ENCODE measurements around the gene FLYWCH2. TPM values are rescaled to one million over a fixed set of nuclear protein-coding genes. Genes with fewer than 3 reads are reported as not detected.
A peak's percentile ranks its signal among the peaks of the same experiment; 100 is the strongest.

FLYWCH2 gene
- total and polyA plus RNA-seq, 2 of the 8 experiments (the other 6 are each of a cell fraction or from before 2014, with no cell fraction given), result 16.4 to 30.7 TPM

DNA sequence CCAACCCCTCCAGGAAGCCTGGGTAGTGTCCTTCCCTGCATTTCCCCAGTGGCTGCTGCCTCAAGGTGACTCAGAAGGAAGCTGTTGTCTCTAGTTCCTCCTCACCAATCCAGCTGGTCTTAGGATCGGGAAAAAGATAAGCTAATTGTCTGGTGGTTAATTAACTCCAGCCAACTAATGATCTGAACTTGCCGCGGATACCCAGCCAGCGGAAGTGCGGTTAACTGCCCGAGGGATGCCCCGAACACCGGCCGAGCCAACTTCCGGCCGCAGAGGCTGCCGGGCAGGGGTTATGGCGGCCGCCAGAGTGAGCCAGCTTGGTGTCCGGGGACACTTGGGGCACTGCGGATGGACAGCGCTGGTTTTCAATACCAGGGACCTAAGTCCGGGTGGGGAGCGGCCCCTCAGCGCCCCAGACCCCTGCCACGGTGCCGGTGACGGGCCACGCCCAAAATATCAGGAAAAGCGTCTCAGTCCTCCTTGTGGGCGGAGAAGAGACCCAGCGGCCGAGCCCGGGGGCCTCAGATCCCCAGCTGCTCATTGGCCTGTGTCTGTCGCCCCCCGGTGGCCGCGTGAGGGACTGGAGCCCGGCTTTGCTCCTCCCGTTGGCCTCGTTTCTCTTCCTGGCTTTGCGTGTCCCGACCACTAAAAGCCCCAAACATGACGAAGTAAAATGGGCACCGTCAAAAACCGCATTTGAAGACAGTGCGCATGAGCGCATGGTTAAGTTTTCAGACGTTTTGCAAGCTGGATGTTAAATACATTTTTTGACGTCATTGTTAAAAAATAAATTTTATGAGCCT lies 14.8 kb upstream of the FLYWCH2 start (continued):
- TF ChIP-seq, protein P1, sequence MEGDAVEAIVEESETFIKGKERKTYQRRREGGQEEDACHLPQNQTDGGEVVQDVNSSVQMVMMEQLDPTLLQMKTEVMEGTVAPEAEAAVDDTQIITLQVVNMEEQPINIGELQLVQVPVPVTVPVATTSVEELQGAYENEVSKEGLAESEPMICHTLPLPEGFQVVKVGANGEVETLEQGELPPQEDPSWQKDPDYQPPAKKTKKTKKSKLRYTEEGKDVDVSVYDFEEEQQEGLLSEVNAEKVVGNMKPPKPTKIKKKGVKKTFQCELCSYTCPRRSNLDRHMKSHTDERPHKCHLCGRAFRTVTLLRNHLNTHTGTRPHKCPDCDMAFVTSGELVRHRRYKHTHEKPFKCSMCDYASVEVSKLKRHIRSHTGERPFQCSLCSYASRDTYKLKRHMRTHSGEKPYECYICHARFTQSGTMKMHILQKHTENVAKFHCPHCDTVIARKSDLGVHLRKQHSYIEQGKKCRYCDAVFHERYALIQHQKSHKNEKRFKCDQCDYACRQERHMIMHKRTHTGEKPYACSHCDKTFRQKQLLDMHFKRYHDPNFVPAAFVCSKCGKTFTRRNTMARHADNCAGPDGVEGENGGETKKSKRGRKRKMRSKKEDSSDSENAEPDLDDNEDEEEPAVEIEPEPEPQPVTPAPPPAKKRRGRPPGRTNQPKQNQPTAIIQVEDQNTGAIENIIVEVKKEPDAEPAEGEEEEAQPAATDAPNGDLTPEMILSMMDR (IDR thresholded peaks at IDR 0.05; ENCODE audit: control extremely low read depth in 1 of 3, insufficient read depth in 1 of 3, low read depth in 1 of 3, low read length in 3 of 3), result peak; percentile 89 to 98 (median 94)
- TF ChIP-seq KDM5A (IDR thresholded peaks at IDR 0.05; ENCODE audit: low read length), result peak; percentile 89
- TF ChIP-seq KDM1A (IDR thresholded peaks at IDR 0.05; ENCODE audit: borderline replicate concordance, low read length), result peak; percentile 47; the same call in 1 of the 2 replicates
- TF ChIP-seq RBBP5 (IDR thresholded peaks at IDR 0.05; ENCODE audit: borderline replicate concordance, low read depth, low read length), result peak; percentile 27; the same call in 1 of the 2 replicates
- peak; percentile 91 to 94 for TF ChIP-seq RAD21 (IDR thresholded peaks at IDR 0.05 in 1 of 2, conservative IDR thresholded peaks at IDR 0.05 in 1 of 2; ENCODE audit: low read depth in 2 of 2, low read length in 2 of 2)
- TF ChIP-seq, protein P2, sequence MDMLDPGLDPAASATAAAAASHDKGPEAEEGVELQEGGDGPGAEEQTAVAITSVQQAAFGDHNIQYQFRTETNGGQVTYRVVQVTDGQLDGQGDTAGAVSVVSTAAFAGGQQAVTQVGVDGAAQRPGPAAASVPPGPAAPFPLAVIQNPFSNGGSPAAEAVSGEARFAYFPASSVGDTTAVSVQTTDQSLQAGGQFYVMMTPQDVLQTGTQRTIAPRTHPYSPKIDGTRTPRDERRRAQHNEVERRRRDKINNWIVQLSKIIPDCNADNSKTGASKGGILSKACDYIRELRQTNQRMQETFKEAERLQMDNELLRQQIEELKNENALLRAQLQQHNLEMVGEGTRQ (IDR thresholded peaks at IDR 0.05; ENCODE audit: low read length), result no peak
- TF ChIP-seq YY1 (IDR thresholded peaks at IDR 0.05; ENCODE audit: low read depth, low read length), result peak; percentile 95
- TF ChIP-seq TAF1 (IDR thresholded peaks at IDR 0.05; ENCODE audit: low read depth, low read length), result peak; percentile 82
- peak; percentile 92 for TF ChIP-seq KDM4A (IDR thresholded peaks at IDR 0.05; ENCODE audit: low read depth, low read length, severe bottlenecking)
- no peak for TF ChIP-seq TEAD4 (IDR thresholded peaks at IDR 0.05; ENCODE audit: low read depth, low read length)
- TF ChIP-seq SP1 (IDR thresholded peaks at IDR 0.05; ENCODE audit: low read depth, low read length), result 0 out of 2 replicates have a peak, but pooled peaks have one; percentile 24
- TF ChIP-seq CTBP2 (IDR thresholded peaks at IDR 0.05; ENCODE audit: borderline replicate concordance, insufficient read depth, insufficient read length, low read length), result peak; percentile 49
- 0 out of 2 replicates have a peak, but pooled peaks have one; percentile 58 for TF ChIP-seq TCF12 (IDR thresholded peaks at IDR 0.05; ENCODE audit: low read depth, low read length)
- TF ChIP-seq RXRA (IDR thresholded peaks at IDR 0.05; ENCODE audit: insufficient read depth, low read depth, low read length), result no peak
- TF ChIP-seq EP300 (IDR thresholded peaks at IDR 0.05; ENCODE audit: borderline replicate concordance in 1 of 2, low read depth in 2 of 2, low read length in 2 of 2), result no peak
- TF ChIP-seq TAF7 (optimal IDR thresholded peaks at IDR 0.05; ENCODE audit: borderline replicate concordance, low read depth, low read length), result peak; percentile 25
- TF ChIP-seq GTF2F1 (IDR thresholded peaks at IDR 0.05; ENCODE audit: borderline replicate concordance, low read depth, low read length), result no peak
- peak in 1 of 2 experiments; percentile 83; a peak in 2 of 3 replicates for TF ChIP-seq POLR2A (IDR thresholded peaks at IDR 0.05; ENCODE audit: control extremely low read depth in 1 of 2, low read depth in 2 of 2, low read length in 2 of 2)
- TF ChIP-seq RFX5 (IDR thresholded peaks at IDR 0.05; ENCODE audit: borderline replicate concordance, low read depth, low read length), result no peak
